IMR-90 (cell line): ENCODE measurements around the gene AHDC1. TPM values are rescaled to one million over a fixed set of nuclear protein-coding genes. Genes with fewer than 3 reads are reported as not detected.

ENCODE experiments used
- ATAC-seq: fragments of 200-7000 bp; cut with Tn5 transposase; 2 replicates; pipeline ENCODE4 v1.9.1; 2020; ENCODE audit warnings: low read depth, mild to moderate bottlenecking, moderate library complexity
- BruUV-seq: library from RNA; stranded (reverse); fragments of 400-500 nt; replicated peaks from 2 replicates; lab custom pipeline; 2021; lab: Mats Ljungman, UMichigan
- CTCF ChIA-PET: fragments of 300-600 bp; formaldehyde crosslinking; extraction: SDS; loops from one replicate; lab custom pipeline; 2021; ENCODE audit warnings: antibody characterized with exemption; lab: Yijun Ruan, JAX
- POLR2A ChIA-PET: fragments of 300-600 bp; sonication (Branson Sonifier 250); formaldehyde crosslinking; loops from one replicate; lab custom pipeline; 2022; ENCODE audit warnings: antibody characterized with exemption; ENCODE audit not compliant: unreplicated experiment; lab: Charles Lee
- DNase-seq: peaks from one replicate; pipeline ENCODE4 v3.0.0; 2013
- H2AFZ ChIP-seq: replicated peaks from 2 replicates; pipeline ENCODE3; 2013; ENCODE audit warnings: low read length, mild to moderate bottlenecking; ENCODE audit not compliant: poor library complexity
- H2AK5ac ChIP-seq: 2 replicates; pipeline ENCODE4 v1.6.1; 2013; ENCODE audit warnings: low read depth, low read length, inconsistent platforms
- H2AK9ac ChIP-seq: replicated peaks from 2 replicates; pipeline ENCODE3; 2013; ENCODE audit warnings: mild to moderate bottlenecking, low read depth, low read length, moderate library complexity; ENCODE audit not compliant: poor library complexity
- H2BK120ac ChIP-seq: 2 replicates; pipeline ENCODE4 v1.6.1; 2013; ENCODE audit warnings: low read depth, low read length, inconsistent platforms
- H2BK15ac ChIP-seq: 3 replicates; pipeline ENCODE4 v1.6.1; 2013; ENCODE audit warnings: low read depth, low read length, inconsistent platforms
- H2BK20ac ChIP-seq: 2 replicates; pipeline ENCODE4 v1.6.1; 2013; ENCODE audit warnings: low read depth, mild to moderate bottlenecking, inconsistent platforms, low read length, moderate library complexity
- H2BK5ac ChIP-seq: 2 replicates; pipeline ENCODE4 v1.6.1; 2013; ENCODE audit warnings: mild to moderate bottlenecking, low read depth, low read length, inconsistent platforms; ENCODE audit not compliant: poor library complexity, severe bottlenecking
- H3K14ac ChIP-seq: replicated peaks from 2 replicates; pipeline ENCODE4 v1.6.1; 2013; ENCODE audit warnings: low read depth, low read length, inconsistent platforms
- H3K18ac ChIP-seq: 2 replicates; pipeline ENCODE4 v1.6.1; 2013; ENCODE audit warnings: low read depth, low read length, control low read depth
- H3K23ac ChIP-seq: 2 replicates; pipeline ENCODE4 v1.6.1; 2013; ENCODE audit warnings: low read depth, low read length, inconsistent platforms
- H3K27ac ChIP-seq: 2 replicates; pipeline ENCODE4 v1.5.1; 2013; ENCODE audit warnings: mild to moderate bottlenecking, control low read depth, low read length; ENCODE audit not compliant: insufficient read depth
- H3K27me3 ChIP-seq: 2 replicates; pipeline ENCODE4 v1.6.1; 2013; ENCODE audit warnings: low read length; ENCODE audit not compliant: control insufficient read depth, insufficient read depth
- H3K36me3 ChIP-seq: 2 replicates; pipeline ENCODE4 v1.6.1; 2013; ENCODE audit warnings: low read length, mixed read lengths; ENCODE audit not compliant: control insufficient read depth, insufficient read depth
- H3K4ac ChIP-seq: 2 replicates; pipeline ENCODE4 v1.6.1; 2013; ENCODE audit warnings: low read depth, low read length, inconsistent platforms
- H3K4me1 ChIP-seq: 2 replicates; pipeline ENCODE4 v1.6.1; 2013; ENCODE audit warnings: low read length, mixed read lengths; ENCODE audit not compliant: control insufficient read depth, insufficient read depth
- H3K4me2 ChIP-seq: 2 replicates; pipeline ENCODE4 v1.6.1; 2013; ENCODE audit warnings: low read depth, mild to moderate bottlenecking, control low read depth, low read length, moderate library complexity
- H3K4me3 ChIP-seq: 2 replicates; pipeline ENCODE4 v1.5.1; 2013; ENCODE audit warnings: low read depth, mild to moderate bottlenecking, control low read depth, low read length, moderate library complexity; ENCODE audit not compliant: insufficient read depth
- H3K56ac ChIP-seq: 2 replicates; pipeline ENCODE4 v1.6.1; 2013; ENCODE audit warnings: low read length, inconsistent platforms; ENCODE audit not compliant: insufficient read depth; ENCODE audit errors: extremely low read depth
- H3K79me1 ChIP-seq, 2 experiments: 2 replicates each; pipeline ENCODE4 v1.6.1; 2013; ENCODE audit warnings: low read length in 2 of 2, inconsistent platforms in 1 of 2, low read depth in 1 of 2
- H3K9ac ChIP-seq: 2 replicates; pipeline ENCODE4 v1.6.1; 2013; ENCODE audit warnings: low read depth, low read length, control low read depth
- H3K9me1 ChIP-seq: 2 replicates; pipeline ENCODE4 v1.6.1; 2013; ENCODE audit warnings: low read length, inconsistent platforms; ENCODE audit not compliant: insufficient read depth
- H3K9me3 ChIP-seq: 2 replicates; pipeline ENCODE4 v1.6.1; 2013; ENCODE audit warnings: low read length; ENCODE audit not compliant: control insufficient read depth, insufficient read depth
- H4K20me1 ChIP-seq: 2 replicates; pipeline ENCODE4 v1.6.1; 2013; ENCODE audit warnings: low read length, inconsistent platforms; ENCODE audit not compliant: insufficient read depth
- H4K5ac ChIP-seq: 2 replicates; pipeline ENCODE4 v1.6.1; 2013; ENCODE audit warnings: mild to moderate bottlenecking, low read depth, low read length, control low read depth
- H4K8ac ChIP-seq, 2 experiments: 2 replicates each; pipeline ENCODE4 v1.6.1; 2013; ENCODE audit warnings: low read depth in 2 of 2, low read length in 2 of 2, control low read depth in 1 of 2, inconsistent platforms in 1 of 2
- H4K91ac ChIP-seq: 2 replicates; pipeline ENCODE4 v1.6.1; 2013; ENCODE audit warnings: low read depth, low read length, inconsistent platforms; ENCODE audit not compliant: insufficient read depth
- CHD1 ChIP-seq: IDR thresholded peaks from 2 replicates; pipeline ENCODE4 v1.6.1; 2012; ENCODE audit warnings: low read depth, low read length, improper control_type of control experiment
- FOS ChIP-seq: fragments of 150-350 bp; IDR thresholded peaks from 2 replicates; pipeline ENCODE4 v1.6.1; 2016; ENCODE audit warnings: low read depth, low read length
- MAZ ChIP-seq: IDR thresholded peaks from 2 replicates; pipeline ENCODE4 v1.6.1; 2012; ENCODE audit warnings: low read depth, mild to moderate bottlenecking, low read length, improper control_type of control experiment, moderate library complexity, borderline replicate concordance
- MXI1 ChIP-seq: IDR thresholded peaks from 2 replicates; pipeline ENCODE4 v1.6.1; 2012; ENCODE audit warnings: low read depth, mild to moderate bottlenecking, low read length, moderate library complexity, borderline replicate concordance
- NFE2L2 ChIP-seq: fragments of 150-350 bp; IDR thresholded peaks from 2 replicates; pipeline ENCODE4 v1.6.1; 2016; ENCODE audit warnings: low read depth, mild to moderate bottlenecking, low read length
- WGBS, 2 experiments: methylation state at CpG; one replicate each; pipeline versions ENCODE4 v1.1.5 to v1.1.7; 2013; ENCODE audit warnings: missing lambda C conversion rate in 2 of 2; ENCODE audit not compliant: insufficient read length in 1 of 2; ENCODE audit errors: extremely low coverage in 2 of 2; 5-methylcytosine and 5-hydroxymethylcytosine counted together
- dilution Hi-C: fragments of 300-500 bp; cut with HindIII; formaldehyde crosslinking; loops from one replicate; pipeline ENCODE4 v1.14.3; 2018; ENCODE audit warnings: low sequenced_read_pairs; ENCODE audit not compliant: unreplicated experiment
- in situ Hi-C: fragments of 300-500 bp; cut with MboI; formaldehyde crosslinking; loops from 3 replicates; pipeline ENCODE4 v1.14.3; 2019; ENCODE audit warnings: low sequenced_read_pairs, inconsistent platforms, mixed read lengths
- intact Hi-C: fragments of 100-400 bp; cut with micrococcal nuclease; formaldehyde crosslinking; loops from 2 replicates; pipeline ENCODE4 v1.10.0; 2022
- polyA plus RNA-seq, 3 experiments: library from polyadenylated mRNA; depleted of rRNA; stranded (reverse); fragments of >200 nt; gene quantifications; 2 replicates each; pipeline ENCODE4 v1.2.3, GENCODE V29; 2012; ENCODE audit warnings: low replicate concordance in 1 of 3
- total RNA-seq: library from RNA; depleted of rRNA; stranded (reverse); fragments of >200 nt; gene quantifications from 2 replicates; pipeline ENCODE4 v1.2.3, GENCODE V29; 2012
- TF ChIP-seq, protein P1 (sequence below): fragments of 150-350 bp; IDR thresholded peaks from 2 replicates; pipeline ENCODE4 v1.6.1; 2017; ENCODE audit warnings: mild to moderate bottlenecking, antibody characterized with exemption, low read length, low read depth
- TF ChIP-seq, protein P2 (sequence below): fragments of 150-350 bp; IDR thresholded peaks from 2 replicates; pipeline ENCODE4 v1.6.1; 2016; ENCODE audit warnings: low read depth, mild to moderate bottlenecking, low read length, moderate library complexity, borderline replicate concordance

The AHDC1 gene
- total and polyA plus RNA-seq, 2 of the 4 experiments (the other 2 are of a cell fraction) = 2.0 to 11.6 TPM

DNA sequence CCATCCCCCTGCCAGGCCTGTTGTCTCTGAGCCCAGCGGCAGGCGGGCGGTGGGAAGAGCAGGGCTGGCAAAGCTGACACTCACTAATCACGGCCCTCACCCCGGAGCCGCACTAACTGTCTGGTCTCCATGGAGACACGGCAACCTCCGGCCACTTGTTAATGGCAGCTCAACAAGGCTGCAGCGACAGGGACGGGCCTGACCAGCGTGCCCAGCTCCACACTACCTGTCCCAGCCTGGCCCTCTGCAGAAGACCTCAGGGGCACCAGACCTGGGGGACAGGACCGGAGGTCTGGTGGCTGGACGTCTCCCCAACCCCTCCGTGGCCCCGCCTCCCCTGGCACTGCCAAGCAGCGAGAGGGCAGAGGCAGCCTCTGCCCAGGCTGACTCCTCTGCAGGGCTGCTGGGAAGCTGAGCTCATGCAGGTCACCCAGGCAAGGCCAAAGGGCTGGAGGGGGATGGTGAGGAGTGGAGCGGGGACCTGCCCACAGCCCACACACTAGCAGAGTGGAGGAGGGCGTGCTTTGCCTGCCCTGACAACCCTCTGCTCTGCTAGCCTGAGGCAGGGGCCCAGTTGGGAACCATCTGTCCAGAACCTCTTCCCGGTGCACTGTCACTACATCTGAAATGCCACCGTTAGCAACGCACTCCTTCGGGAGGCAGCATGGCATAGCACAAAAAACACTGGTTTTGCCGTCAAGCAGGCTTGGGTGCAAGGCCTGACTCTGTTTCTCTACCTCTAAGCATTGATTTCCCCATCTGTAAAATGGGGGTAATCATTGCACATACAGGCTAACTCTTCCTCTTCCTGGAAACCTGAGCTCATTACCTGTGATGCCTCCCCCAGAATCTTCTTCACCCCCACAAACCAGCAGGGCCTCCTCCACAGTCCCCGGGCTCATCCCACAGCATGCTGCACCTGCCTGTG, 84.3 kb downstream of the AHDC1 start:
- POLR2A ChIA-PET = no interaction called here
- BruUV-seq = no TSS peak
- WGBS, 2 experiments = 53% methylated on average over 16 of the region's 24 CpGs; no CpG with 5 or more reads in 1 of the 2 experiments

More for the DNA sequence above, 84.3 kb downstream of the AHDC1 start:
- no peak overlapping the region for H4K8ac ChIP-seq
- H3K18ac ChIP-seq = no peak overlapping the region
- H2BK15ac ChIP-seq = no peak overlapping the region
- H2BK120ac ChIP-seq = no peak overlapping the region
- no peak overlapping the region for H2AK5ac ChIP-seq
- no peak overlapping the region for H3K9ac ChIP-seq
- H3K56ac ChIP-seq = no peak overlapping the region
- H3K27ac ChIP-seq = no peak overlapping the region
- no peak overlapping the region for H3K4me2 ChIP-seq
- H3K4ac ChIP-seq = no peak overlapping the region
- no peak overlapping the region for H2AK9ac ChIP-seq
- no peaks in the 10 kb centered on the region for H3K27me3 ChIP-seq
- no peak overlapping the region for H2BK20ac ChIP-seq
- dilution Hi-C loops = no loop called here
- no peak overlapping the region for H3K23ac ChIP-seq
- peaks cover 9% of the 10 kb centered on the region for H3K4me1 ChIP-seq
- no peaks in the 10 kb centered on the region for H3K9me3 ChIP-seq
- H4K5ac ChIP-seq = no peak overlapping the region
- no peak for DNase-seq
- H3K4me3 ChIP-seq = no peak overlapping the region
- no peak overlapping the region for H4K91ac ChIP-seq
- CTCF ChIA-PET = no interaction called here
- intact Hi-C loops = no loop called here
- no peak overlapping the region for H3K14ac ChIP-seq
- H3K36me3 ChIP-seq = no peaks in the 10 kb centered on the region
- no peaks in the 10 kb centered on the region for H3K79me1 ChIP-seq
- in situ Hi-C loops = no loop called here
- H2BK5ac ChIP-seq = no peak overlapping the region
- 0 out of 2 replicates have a peak, but pooled peaks cover 7% of the 10 kb centered on the region for H3K9me1 ChIP-seq
- peak overlapping the region; percentile 29 for H2AFZ ChIP-seq
- H4K20me1 ChIP-seq = no peaks in the 10 kb centered on the region
- no peak for ATAC-seq
- TF ChIP-seq, protein P1, sequence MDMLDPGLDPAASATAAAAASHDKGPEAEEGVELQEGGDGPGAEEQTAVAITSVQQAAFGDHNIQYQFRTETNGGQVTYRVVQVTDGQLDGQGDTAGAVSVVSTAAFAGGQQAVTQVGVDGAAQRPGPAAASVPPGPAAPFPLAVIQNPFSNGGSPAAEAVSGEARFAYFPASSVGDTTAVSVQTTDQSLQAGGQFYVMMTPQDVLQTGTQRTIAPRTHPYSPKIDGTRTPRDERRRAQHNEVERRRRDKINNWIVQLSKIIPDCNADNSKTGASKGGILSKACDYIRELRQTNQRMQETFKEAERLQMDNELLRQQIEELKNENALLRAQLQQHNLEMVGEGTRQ = no peak
- TF ChIP-seq FOS (no peak), NFE2L2 (no peak), MXI1 (no peak), MAZ (no peak), CHD1 (no peak)
- TF ChIP-seq, protein P2, sequence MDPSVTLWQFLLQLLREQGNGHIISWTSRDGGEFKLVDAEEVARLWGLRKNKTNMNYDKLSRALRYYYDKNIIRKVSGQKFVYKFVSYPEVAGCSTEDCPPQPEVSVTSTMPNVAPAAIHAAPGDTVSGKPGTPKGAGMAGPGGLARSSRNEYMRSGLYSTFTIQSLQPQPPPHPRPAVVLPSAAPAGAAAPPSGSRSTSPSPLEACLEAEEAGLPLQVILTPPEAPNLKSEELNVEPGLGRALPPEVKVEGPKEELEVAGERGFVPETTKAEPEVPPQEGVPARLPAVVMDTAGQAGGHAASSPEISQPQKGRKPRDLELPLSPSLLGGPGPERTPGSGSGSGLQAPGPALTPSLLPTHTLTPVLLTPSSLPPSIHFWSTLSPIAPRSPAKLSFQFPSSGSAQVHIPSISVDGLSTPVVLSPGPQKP = no peak
